RPMI8226 (cell line): ENCODE measurements around the gene DCTN4.

Experiments used
- DNase-seq: peaks from one replicate; pipeline ENCODE4 v3.0.0-alpha.2; 2015

Gene DCTN4

DNA sequence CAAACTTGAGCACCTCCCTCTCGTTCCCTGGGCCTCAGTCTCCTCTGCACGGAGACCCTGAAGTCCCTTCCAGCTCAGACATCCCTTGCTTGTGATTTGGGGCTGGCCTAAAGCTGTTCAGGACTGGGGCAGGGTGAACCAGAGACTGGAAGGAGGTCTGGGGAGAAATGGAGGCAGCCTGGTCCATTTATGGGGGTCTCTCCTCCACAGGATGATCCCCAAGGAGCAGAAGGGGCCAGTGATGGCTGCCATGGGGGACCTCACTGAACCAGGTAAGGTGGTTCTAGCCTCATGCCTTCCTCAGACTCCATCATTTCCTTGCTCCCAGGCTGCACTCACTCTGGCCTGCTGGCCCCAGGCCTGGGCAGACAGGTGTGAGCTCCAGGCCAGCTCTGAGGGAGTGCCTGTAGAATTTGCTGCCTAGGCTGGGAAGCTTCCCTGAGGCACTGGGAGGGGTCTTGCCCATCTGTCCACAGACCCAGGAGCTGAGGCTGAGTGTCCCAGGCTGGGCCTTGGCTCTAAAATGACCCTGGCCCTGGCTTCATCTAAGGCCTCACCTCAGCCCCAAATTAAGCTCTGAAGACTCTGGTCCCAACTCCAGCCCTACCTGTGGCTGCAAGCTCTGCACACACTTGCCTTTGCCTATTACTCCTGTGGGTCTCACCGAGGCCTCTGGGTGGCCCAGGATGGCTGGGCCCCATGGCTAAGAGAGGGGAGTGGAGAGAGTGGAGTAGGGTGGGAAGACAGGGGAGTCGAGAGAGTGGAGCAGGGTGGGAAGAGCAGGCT, 95.9 kb downstream of the DCTN4 start:
- no peak for DNase-seq

DNA sequence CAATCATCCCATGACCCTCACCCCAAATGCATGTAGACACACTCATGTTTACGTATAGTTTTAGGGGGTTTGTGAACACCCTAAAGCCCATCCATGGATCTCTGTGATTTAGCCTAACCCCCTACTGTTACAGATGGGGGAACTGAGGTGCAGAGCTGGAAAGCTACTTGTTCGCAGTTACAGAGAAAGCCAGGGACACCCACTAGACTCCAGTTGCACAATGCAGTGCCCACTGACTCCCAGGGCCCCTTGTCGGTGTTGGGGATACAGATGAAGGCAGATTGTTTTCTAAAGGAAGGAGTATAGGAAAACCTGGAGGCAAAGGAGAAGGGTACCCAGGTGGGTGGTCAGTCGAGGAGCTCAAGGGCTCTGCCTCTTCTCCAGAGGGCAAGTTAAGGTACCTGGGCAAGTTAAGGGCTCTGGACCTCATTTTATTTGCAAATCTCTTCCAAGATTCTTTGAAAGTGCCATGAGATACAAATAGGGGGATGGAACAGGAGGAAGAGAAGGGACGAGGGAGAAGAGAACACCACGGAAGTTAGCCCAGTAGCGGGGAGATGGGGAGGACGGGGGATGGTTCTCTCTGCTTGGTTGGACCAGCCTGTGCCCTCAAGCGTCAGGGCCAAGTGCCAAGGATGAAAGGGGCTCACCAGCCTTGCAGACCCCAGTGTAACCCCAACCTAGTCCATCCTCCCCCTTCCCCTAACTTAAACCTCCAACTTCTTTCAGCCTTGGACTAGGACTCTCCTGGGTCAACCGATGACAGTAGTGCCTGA, 96.8 kb downstream of the DCTN4 start:
- DNase-seq = no peak

DNA sequence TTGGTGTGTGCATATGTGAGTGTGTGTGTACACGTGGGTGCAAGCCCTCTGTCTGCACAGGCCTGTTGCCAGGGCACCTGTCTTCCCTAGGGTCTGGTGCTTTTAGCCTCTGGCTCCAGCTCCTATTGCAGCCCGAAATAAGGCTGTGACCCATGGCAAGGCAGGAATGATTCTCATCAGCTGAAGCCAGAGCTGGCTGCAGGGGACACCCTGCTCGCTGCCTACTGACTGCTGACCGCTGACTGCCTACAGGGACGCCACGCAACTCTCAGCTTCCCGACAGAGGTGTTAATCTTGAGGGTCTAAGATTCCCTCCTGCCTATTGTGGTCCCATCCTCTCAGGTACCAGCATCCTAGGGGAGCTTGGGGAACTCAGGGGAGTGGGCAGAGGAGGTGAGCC, 97.7 kb downstream of the DCTN4 start, which contains the start of gene MYOZ3:
TSS of gene MYOZ3 (plus strand) at position 166 of the 400 bp plus-strand sequence. CDS start 1,691 bp downstream, outside the sequence.
- no peak for DNase-seq

DNA sequence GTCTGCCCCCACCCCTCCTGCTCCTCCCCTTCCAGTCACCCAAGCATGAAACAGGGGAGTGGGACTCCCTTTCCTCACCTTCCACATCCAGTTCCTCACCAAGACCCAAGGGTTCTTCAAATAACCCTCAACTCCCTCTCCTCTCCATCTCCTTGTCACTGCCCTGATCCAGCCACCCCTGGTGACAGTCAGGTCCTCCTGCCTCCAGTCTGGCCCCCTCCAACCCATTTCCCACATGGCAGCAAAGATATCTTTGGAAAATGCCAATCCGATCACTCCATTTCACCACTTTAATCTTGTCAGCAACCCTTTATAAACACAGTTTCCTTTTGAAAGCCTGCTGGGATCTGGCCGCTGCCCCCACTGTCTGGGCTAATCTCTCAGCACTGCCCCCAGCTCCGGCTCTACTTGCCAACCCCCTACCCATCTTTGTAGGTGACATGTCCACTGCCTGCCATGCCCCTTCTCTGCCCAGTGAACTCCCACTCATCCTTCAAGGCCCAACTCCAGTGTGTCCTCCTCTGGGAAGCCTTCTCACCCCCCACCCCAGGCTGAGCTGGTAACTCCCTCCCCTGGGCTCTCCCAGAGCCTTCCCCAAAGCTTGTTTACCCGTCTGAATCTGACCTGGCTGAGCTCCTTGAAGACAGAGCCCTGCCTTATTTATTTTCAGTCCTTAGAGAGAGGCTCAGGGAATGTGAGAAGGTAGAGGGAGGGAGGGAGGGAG, 98.5 kb downstream of the DCTN4 start:
- DNase-seq = no peak

DNA sequence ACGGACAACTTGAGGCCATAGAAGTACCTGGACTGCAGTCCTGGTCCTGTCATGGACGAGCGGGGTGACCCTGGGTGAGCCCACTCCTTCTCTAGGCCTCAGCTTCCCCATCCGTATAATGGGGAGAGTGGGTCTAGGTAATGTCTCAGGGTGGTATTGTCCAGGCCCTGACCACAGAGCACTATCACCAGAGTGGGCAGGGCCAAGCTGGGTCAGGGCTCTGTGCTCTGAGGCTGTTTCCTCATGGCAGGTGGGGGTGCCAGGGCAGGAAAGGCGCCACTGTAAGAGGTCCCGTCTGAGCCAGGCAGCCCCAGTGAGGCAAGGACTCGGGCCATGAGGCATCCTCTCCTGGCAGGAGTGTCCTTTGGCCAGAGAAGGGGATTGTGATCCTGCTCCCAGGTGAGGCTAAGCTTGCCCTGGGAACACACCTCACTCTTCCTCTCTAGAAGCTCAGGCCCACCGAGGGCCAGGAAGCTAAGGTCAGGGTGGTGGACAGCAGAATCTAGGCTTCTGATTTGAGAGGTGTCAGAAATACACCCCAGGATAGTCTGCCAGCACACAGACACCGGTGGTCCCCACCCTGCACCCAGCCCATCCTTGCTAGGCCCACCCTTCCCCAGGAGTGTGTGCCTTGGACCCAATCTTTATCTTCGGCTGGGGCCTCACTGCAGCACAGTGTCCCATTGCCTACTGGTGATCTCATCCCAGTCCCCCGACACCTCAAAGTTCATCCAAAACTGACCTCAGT, 99.3 kb downstream of the DCTN4 start:
- DNase-seq = no peak

DNA sequence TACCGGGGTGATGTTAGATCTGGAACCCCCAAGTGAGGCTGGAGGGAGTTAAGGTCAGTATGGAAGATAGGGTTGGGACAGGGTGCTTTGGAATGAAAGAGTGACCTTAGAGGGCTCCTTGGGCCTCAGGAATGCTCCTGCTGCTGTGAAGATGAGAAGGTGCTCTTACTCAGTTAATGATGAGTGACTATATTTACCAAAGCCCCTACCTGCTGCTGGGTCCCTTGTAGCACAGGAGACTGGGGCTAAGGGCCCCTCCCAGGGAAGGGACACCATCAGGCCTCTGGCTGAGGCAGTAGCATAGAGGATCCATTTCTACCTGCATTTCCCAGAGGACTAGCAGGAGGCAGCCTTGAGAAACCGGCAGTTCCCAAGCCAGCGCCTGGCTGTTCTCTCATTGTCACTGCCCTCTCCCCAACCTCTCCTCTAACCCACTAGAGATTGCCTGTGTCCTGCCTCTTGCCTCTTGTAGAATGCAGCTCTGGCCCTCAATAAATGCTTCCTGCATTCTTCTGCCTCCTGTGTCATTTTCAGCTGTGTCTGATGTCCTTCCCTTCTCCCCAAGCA, 100.0 kb downstream of the DCTN4 start:
- DNase-seq = no peak
